ENCODE measurements around the gene FAM184A.

DNA sequence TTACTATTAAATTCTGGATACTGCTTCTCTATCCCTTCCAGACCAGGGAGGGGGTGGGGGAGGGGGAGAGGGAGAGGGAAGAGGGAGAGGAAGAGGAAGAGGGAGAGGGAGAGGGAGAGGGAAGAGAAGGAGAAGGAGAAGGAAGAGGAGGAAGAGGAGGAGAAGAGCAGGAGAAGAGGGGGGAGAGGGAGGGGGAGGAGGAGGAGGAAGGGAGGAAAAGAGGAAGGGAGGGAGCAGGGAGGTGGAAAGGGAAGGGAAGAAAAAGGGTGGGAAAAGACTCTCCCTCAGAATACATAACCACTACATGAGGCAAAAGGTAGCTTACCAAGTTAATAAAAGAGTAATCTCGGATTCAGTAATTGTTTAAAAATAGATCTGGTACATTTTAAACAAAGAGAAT, 46.0 kb downstream of the FAM184A start:
- TF ChIP-seq POLR2A (IDR thresholded peaks at IDR 0.05; ENCODE audit: low read depth, low read length) (no peak), TAF1 (IDR thresholded peaks at IDR 0.05; ENCODE audit: borderline replicate concordance, low read depth, low read length) (no peak), POLR2AphosphoS5 (IDR thresholded peaks at IDR 0.05; ENCODE audit: low read depth, low read length) (no peak)

All from GM12892 (cell line).